HG03460 (cell line): ENCODE results near the gene CD93.

Experiments
- ATAC-seq: cut with Tn5 transposase; IDR thresholded peaks from one replicate; pipeline ENCODE4 v1.9.1; 2021; ENCODE audit not compliant: unreplicated experiment

CD93 gene

GRCh38 chr20:23120936-23121750 lies 35.0 kb upstream of the CD93 start:
- no peak for ATAC-seq

DNA sequence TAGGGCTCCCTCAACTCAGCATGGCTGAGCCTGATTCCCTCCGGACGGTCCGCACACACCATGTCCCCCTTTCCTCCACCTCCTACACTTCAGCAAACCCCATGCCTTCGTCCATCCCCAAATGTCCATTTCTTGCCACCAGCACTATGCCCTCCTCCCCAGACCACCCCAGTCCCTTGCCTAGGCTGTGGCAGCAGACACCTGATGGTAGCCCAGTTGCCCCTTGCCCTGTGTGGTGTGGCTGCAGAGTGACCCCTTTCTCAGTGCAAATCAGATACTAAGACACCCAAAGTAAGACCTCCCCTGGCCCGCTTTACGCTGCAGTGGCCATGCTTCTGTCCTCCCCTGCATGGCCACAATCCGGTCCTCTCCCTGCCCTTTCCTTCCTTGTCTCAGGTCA lies 34.1 kb upstream of the CD93 start:
- no peak for ATAC-seq

- ATAC-seq = no peak
Measured at GRCh38 chr20:23119456-23120216, 33.5 kb upstream of the CD93 start.

DNA sequence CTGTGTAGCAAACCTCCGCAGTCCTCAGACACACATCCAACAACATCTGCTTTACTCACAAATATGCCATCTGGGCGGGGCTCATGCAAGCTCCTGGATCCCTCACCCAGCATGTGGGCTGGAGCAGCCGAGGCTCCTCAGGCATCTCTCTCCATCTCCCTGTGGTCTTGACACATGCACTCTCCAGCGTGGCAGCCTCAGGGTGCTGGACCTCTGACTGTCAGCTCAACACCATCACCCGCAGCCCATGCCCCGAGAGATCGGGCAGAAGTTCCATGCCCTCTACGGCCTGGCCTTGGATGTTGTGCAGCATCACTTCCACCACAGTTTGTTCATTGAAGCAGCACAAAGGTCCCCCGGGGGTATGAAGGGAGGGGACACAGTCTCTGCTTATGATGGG lies 32.6 kb upstream of the CD93 start:
- no peak for ATAC-seq

GRCh38 chr20:23118144-23118543 lies 32.0 kb upstream of the CD93 start:
- no peak for ATAC-seq

- ATAC-seq = no peak
Measured at GRCh38 chr20:23117738-23118137, 31.6 kb upstream of the CD93 start.

- ATAC-seq = no peak
Measured at GRCh38 chr20:23116311-23117089, 30.4 kb upstream of the CD93 start.

- no peak for ATAC-seq
Measured at GRCh38 chr20:23115822-23116221, 29.7 kb upstream of the CD93 start.

DNA sequence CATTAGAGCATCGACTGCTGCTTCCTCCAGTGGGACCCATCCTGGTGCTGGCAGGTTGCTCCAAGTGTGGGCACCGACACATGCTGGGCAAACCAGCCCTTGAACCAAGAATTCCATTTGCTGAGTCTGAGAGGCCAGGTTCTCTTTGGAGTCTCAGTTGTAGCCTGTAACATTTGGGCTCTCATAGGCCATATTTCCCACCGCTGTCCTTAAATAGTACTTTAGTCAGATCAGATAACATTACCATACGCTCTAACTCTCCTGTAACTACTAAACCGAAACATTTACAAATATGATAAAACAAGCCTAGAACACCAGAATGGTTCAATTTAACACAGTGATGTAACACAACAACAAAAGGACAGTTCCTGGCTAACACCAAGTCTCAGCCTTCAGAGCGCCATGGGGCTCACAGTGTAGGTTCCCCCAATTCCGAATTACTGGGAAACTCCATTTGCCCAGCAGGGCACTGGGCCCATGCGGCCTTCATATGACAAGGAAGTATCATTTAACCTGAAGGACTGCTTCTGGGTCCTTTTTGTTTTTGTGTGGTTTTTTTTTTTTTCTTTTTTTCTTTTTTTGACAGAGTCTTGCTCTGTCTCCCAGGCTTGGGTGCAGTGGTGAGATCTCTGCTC lies 28.4 kb upstream of the CD93 start:
- no peak for ATAC-seq

- ATAC-seq = no peak
Measured at GRCh38 chr20:23114018-23114417, 27.9 kb upstream of the CD93 start.

DNA sequence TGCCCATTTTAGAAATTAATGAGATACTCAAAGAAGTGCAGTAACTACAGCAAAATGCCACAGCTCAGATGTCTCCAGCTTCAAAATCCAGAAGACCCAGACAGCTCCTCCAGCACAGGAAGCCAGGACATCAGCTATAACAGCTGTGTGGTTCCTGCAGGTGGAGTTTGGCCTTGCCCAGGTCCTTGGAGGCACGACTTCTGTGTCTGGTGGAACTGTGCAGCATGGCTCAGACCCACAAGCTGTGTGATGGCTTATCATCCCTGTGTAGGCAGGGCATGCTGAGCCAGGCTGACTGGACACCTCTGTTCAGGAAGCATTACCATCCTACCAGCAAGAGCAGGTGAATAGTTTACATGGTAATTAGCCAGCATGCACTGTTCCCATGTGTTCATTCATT lies 26.5 kb upstream of the CD93 start:
- no peak for ATAC-seq

DNA sequence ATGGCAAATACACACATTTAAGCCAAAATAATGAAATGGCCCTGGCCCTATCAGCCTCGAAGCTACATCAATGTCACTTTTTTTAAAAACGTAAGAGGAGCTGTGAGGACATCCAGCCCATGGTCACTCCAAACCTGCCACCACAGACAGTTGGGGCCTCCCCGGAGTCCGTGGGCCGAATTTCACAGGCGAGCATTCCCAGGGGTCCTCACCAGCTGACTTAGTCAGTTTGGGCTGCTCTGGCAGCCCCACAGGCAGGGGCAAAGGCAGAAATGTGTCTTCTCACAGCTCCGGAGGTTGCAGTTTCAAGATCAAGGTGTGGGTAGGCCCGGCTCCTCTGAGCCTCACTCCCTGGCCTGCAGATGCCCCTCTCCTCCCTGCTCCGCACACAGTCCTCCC lies 25.8 kb upstream of the CD93 start:
- no peak for ATAC-seq

DNA sequence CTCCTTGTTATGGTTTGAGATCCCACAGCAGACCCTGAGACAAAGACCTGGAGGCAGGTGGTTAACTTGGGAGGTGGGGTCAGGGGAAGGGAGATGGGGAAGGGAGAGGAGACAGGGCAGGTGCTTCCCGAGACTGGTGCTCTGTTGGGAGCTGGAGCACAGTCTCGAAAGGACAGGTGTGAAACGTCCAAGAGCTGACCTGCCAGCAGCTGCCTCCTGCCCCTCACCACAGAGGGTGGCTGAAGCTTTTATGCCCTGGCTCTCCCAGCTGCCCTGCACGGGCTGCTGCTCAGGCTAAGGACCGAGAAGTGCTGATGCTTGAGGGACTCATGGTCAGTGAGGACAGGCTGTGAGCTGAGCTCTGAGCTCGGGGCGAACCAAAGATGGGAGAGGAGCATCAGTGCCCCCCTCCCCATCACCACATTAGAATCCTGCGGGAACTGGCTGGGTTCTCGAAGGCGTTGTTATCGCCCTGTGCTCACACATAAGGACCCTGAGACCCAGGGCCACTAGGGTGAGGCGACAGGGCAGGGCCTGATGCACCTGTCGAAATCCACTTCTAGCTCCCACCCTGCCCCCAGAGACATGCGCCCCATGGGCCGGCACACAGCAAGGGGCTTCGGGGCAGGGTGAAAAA lies 25.3 kb upstream of the CD93 start:
- ATAC-seq = no peak

- no peak for ATAC-seq
Measured at GRCh38 chr20:23108871-23109270, 22.7 kb upstream of the CD93 start.

DNA sequence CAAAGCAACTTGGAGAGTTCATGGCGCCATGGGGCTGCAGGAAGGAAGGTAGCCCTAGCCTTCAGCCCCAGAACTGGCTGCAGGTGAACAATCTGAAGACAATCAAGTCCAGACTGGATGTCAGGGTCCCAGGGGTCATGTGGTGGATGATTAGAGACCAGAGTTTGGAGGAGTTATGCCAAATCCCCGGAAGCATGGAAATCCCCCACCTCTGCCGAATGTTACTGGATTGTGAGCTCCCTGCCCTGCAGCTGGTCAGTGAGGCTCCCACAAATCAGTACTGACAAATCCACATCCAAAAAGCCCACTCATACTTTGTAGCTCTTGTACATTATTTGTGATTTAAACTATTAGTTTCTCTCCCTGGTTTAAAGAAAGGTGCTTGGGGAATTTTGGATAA lies 21.3 kb upstream of the CD93 start:
- ATAC-seq = no peak

DNA sequence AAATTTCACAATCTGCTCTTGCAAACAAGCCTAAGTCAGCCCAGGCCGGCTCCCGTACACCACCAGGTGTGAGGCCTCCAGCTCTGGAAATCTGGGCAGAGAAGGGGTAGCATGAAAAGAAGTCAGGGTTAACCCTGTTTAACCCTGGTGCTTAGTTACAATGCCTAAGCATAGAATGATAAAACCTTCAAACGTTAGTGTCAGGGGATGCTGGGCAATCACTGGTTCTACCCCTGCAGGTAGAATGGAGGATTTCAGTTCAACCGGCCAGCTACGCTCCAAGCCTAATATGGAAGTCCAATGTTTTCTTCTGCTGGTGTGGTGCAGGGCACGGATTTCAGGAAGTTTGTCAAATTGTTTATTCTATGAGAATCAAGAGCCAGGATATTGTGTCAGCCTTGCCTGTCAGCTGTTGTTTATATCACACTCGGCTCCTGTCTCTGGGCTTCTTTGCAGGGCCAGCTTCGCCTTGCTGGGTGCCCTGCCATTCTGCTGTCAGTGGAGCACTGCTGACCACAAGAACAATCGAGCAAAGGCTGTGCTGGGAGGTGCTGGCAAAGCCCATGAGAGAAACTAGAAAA lies 20.2 kb upstream of the CD93 start:
- ATAC-seq = no peak

DNA sequence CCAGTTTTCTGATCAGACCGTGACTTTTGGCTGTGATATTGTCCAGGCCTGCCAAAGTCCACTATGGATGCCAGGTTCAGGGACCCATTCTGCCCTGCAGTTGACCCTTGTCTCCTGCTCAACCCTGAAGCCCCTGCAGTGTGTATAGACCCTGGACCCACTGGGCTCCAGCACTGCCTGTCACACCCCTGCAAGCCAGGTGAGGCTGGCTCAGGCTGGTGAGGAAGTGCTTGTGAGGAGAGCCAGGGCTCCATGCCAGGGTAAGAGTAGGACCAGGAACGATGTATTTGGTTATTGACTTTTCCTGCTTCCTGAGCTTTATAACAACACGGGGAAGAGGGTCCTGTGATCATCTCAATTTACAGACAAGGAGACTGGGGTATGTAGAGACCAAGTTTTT lies 19.1 kb upstream of the CD93 start:
- ATAC-seq = no peak

DNA sequence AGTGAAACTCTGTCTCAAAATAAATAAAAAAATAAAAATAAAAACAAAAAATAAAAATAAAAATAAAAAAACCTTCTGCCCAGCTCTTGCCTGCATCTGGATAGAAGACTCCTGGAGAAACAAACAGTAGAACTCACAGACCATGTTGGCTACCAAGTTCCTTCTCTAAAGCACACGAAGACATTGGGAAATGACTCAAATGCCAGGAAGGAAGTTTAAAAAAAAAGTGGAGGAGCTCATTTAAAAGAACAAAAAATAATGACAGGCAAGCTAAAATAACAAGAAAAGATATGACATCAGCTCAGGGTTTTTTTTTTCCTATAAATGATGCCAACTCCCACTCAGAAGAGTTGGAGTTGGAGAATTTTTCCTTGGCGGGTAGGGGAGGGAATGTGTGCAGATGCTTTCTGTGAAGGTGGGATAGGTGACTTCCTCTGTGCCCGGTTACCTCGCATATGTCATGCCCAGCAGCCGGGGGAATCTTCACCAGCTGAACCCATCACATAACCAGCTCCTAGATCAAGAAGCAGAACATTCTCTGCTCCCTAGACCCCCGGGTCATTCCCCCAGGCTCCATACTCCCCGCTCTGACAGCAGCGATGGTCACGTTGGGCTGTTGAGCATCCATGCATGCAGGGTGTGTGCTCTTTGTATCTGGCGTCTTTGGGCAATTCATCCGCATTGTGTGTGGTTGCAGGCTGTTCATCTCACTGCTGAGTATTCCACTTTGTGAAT lies 17.3 kb upstream of the CD93 start:
- ATAC-seq = no peak

DNA sequence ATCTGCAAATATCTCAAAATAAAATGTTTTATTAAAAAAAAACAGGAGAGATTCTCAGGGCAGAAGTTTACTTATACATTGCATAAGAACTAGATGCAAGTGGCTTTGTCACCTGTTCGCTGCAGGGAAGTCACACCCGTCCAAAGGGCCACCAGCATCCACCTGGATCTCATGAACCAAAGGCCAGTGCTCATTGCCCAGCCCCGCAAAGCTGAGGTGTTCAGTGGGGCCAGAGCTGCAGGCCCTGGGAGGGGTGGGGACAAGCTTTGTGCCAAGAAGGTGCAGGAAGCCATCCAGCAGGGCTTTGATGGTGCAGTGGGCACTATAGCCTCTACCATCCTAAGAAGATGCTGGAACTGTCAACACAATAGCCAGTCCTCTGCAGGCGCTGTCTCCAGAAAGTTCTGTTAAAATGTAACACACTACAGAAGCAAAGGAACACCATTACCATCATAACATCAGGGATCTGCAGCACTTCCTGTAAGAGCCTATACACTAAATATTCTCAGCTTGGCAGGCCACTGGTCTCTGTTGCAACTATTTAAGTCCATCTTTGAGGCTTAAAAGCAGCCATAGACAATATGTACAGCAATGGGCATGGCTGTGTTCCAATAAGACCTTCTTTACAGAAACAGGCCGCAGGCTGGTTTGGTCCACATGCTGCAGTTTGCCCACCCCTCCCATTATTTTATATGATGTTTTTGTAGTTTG lies 15.7 kb upstream of the CD93 start:
- ATAC-seq = no peak
